Fibroblast of lung (primary cell): ENCODE data around the gene SOX3.

ENCODE experiments used
- EZH2 ChIP-seq: IDR thresholded peaks from 2 replicates; pipeline ENCODE4 v1.5.1; 2012; ENCODE audit warnings: low read length, control low read depth, mild to moderate bottlenecking; ENCODE audit errors: missing control alignments
- TF ChIP-seq, protein P1 (sequence below), 2 donors: IDR thresholded peaks in 1 of 2; conservative IDR thresholded peaks in 1 of 2; 1 replicate in 1 of 2; 2 replicates in 1 of 2; pipeline ENCODE4 v1.5.1; 2011 to 2012; ENCODE audit warnings: low read length in 2 of 2, control low read depth in 1 of 2, inconsistent platforms in 1 of 2, low read depth in 1 of 2, mild to moderate bottlenecking in 1 of 2

DNA sequence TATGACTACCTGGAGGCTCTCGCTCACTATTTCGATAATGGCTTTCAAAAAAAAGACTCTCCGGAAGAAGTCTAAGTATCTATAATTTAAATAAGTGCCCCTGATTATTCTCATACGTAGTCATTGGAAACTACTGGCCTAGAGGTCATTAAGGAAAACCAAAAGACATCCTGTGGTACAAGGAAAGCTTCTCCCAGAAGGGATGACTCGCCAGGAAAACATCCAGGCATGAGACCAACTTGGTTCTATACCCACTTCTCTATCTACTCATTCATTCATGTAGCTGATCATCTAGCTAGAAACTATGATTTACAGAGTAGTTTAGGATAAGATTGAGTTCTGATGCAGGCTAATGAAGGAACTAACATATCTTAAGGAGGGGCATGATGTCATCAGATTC is 37.7 kb downstream of the SOX3 start:
- no peak for TF ChIP-seq EZH2
- TF ChIP-seq, protein P1, sequence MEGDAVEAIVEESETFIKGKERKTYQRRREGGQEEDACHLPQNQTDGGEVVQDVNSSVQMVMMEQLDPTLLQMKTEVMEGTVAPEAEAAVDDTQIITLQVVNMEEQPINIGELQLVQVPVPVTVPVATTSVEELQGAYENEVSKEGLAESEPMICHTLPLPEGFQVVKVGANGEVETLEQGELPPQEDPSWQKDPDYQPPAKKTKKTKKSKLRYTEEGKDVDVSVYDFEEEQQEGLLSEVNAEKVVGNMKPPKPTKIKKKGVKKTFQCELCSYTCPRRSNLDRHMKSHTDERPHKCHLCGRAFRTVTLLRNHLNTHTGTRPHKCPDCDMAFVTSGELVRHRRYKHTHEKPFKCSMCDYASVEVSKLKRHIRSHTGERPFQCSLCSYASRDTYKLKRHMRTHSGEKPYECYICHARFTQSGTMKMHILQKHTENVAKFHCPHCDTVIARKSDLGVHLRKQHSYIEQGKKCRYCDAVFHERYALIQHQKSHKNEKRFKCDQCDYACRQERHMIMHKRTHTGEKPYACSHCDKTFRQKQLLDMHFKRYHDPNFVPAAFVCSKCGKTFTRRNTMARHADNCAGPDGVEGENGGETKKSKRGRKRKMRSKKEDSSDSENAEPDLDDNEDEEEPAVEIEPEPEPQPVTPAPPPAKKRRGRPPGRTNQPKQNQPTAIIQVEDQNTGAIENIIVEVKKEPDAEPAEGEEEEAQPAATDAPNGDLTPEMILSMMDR (conservative IDR thresholded peaks at IDR 0.05 in 1 of 2, IDR thresholded peaks at IDR 0.05 in 1 of 2; ENCODE audit: low read depth in 1 of 2, low read length in 2 of 2), result no peak
